Measurements from ENCODE around the gene GTF3C4. TPM values are rescaled to one million over a fixed set of nuclear protein-coding genes. Genes with fewer than 3 reads are reported as not detected.

GTF3C4 gene
- total RNA-seq, 1 experiment from 2014 or later, result 42.5 TPM

GRCh38 chr9:132679946-132680625 lies 9.8 kb downstream of the GTF3C4 start:
- no peak overlapping the region for H2BK12ac ChIP-seq (ENCODE audit: insufficient read length, low read depth, low read length)
- no peak overlapping the region for H4K91ac ChIP-seq (ENCODE audit: insufficient read length, low read depth, low read length)
- no peak overlapping the region for H3K56ac ChIP-seq (ENCODE audit: insufficient read length, low read depth, low read length)
- H3K27ac ChIP-seq (ENCODE audit: insufficient read length, low read depth, low read length), result no peak overlapping the region
- H4K20me1 ChIP-seq (ENCODE audit: control insufficient read depth, insufficient read depth, insufficient read length), result no peaks in the 10 kb centered on the region
- no peak overlapping the region for H3K23ac ChIP-seq (ENCODE audit: insufficient read length, low read depth, low read length)
- no peaks in the 10 kb centered on the region for H3K27me3 Mint-ChIP-seq (ENCODE audit: low read depth)
- no peak overlapping the region for H2BK20ac ChIP-seq (ENCODE audit: low read depth, low read length, poor library complexity, severe bottlenecking)
- H3K4me1 Mint-ChIP-seq, result peaks cover 0 to 7% of the 10 kb centered on the region in 2 experiments; a peak in 2 of 4 replicates
- H3K79me2 ChIP-seq (ENCODE audit: insufficient read depth, low read length), result peaks cover 25% of the 10 kb centered on the region
- no peaks in the 10 kb centered on the region for H3K4me1 ChIP-seq (ENCODE audit: insufficient read depth, low read length)
- H3K4ac ChIP-seq (ENCODE audit: low read depth, low read length), result no peak overlapping the region
- no peak overlapping the region for H3K18ac ChIP-seq (ENCODE audit: insufficient read length, low read depth, low read length)
- H2AFZ ChIP-seq (ENCODE audit: low read length), result no peak overlapping the region
- no peak for DNase-seq
- H3T11ph ChIP-seq (ENCODE audit: low read length), result no peak overlapping the region
- peaks cover 10% of the 10 kb centered on the region for H3K79me1 ChIP-seq (ENCODE audit: insufficient read depth, low read depth, low read length, poor library complexity, severe bottlenecking)
- no peak overlapping the region for H4K8ac ChIP-seq (replicated peaks; ENCODE audit: insufficient read length, low read depth, low read length)
- no peak overlapping the region for H3K27ac Mint-ChIP-seq
- H3K9ac ChIP-seq (ENCODE audit: extremely low read depth, insufficient read length, low read length), result no peak overlapping the region
- no peaks in the 10 kb centered on the region for H3K9me3 ChIP-seq (ENCODE audit: control insufficient read depth, low read depth, low read length)
- H3K4me3 Mint-ChIP-seq, result no peak overlapping the region
- no peak overlapping the region for H2BK120ac ChIP-seq (ENCODE audit: low read depth, low read length, poor library complexity, severe bottlenecking)
- WGBS (ENCODE audit: extremely low coverage, insufficient read length, low lambda C conversion rate), result no CpG with 5 or more reads among the region's 3 CpGs
- H3K36me3 Mint-ChIP-seq (ENCODE audit: insufficient read depth in 1 of 3, low read depth in 3 of 3), result peaks cover 43 to 64% (median 53%) of the 10 kb centered on the region in 3 experiments; a peak in 6 of 7 replicates
- H3K27me3 ChIP-seq (ENCODE audit: insufficient read depth, low read length), result no peaks in the 10 kb centered on the region
- H3K9me3 Mint-ChIP-seq, result no peaks in the 10 kb centered on the region
- no peaks in the 10 kb centered on the region for H3K23me2 ChIP-seq (ENCODE audit: insufficient read length, low read depth, low read length, poor library complexity, severe bottlenecking)
- H3K14ac ChIP-seq (ENCODE audit: insufficient read depth, low read length), result no peak overlapping the region
- no peak for TF ChIP-seq CTCF (conservative IDR thresholded peaks at IDR 0.05)
- no peak overlapping the region for H2BK15ac ChIP-seq (ENCODE audit: low read depth, low read length)
- H3K4me2 ChIP-seq (ENCODE audit: insufficient read depth, insufficient read length, low read length), result no peak overlapping the region
- no peak overlapping the region for H4K5ac ChIP-seq (ENCODE audit: insufficient read length, low read depth, low read length)
- no peak overlapping the region for H2AK5ac ChIP-seq (ENCODE audit: insufficient read length, low read length)
- H2BK5ac ChIP-seq (ENCODE audit: insufficient read length, low read length), result no peak overlapping the region

All from H9 (cell line).